ENCODE data around the gene UTP15.

GRCh38 chr5:73564018-73564417 is 1.5 kb upstream of the UTP15 start:
- no peak for TF ChIP-seq CTCF (IDR thresholded peaks at IDR 0.05)
- no peak for TF ChIP-seq POLR2A (IDR thresholded peaks at IDR 0.05)
